HG03025 (cell line): ENCODE data around the gene TNFRSF4.

Source experiments
- ATAC-seq: cut with Tn5 transposase; IDR thresholded peaks from one replicate; pipeline ENCODE4 v1.9.1; 2021; ENCODE audit warnings: mild to moderate bottlenecking, moderate library complexity; ENCODE audit not compliant: unreplicated experiment, low FRiP score

The TNFRSF4 gene

DNA sequence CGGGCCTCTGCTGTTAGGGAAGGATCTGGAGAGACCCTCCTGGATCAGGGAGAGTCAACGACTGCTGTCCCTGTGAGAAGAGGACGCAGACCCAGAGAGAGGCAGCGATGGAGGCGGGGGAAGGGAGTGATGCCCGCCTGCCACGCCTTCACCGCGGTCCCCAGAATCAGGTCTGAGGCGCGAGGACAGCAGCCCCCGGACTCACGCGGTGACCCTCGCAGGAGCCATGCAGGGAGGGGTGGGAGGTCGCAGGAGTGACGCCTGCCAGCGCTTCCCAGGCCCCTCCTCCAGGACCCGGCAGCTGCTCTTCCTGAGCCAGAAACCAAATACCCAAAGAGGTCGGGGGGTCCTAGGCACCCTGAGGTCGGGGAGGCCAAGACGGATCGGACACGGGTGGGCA is 6.2 kb upstream of the TNFRSF4 start:
- ATAC-seq = no peak

- ATAC-seq = no peak
These were observed 5.4 kb upstream of the TNFRSF4 start for GRCh38 chr1:1219341-1219740.

GRCh38 chr1:1218524-1219200 is 4.7 kb upstream of the TNFRSF4 start:
- no peak for ATAC-seq

DNA sequence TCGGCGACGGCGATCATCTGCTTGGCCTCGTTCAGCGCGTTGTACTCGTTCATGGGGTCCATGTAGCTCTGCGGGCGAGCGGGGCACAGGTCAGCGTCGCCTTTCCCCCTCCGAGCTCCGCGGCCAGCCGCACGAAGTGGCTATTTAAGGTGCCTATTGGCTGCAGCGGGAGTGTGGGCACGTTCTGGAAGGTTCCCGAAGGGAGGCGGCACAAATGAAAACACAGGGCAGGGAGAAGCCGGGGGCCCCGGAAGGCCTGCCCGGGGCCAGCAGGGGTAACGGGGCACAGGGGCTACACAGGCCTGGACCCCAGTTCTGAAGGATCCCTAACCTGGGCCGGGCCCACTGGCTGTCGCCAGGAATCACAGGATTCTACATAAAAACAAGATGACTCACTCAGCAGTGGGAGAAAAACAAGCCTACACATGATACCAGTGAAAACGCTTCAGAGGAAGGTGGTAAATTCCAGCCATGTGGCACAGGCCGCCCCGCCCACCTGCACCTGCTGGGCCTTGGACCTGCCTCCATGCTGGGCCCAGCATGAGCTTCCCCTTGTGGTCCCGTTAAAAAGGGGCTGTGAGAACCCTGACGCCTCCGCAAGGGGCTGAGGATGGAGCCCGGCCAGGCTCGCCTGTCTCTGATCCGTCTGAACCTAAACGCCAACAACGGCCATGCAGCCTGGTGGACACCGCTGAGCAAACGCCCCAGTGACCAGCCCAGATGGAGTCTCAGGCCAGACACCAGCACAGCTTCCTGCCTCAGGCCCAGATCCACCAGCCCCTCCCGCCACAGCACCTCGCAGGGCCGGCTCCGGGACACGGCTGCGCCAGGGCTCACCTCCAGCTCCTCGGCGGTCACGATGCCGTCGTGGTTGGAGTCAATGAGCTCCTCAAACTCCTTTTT is 3.9 kb upstream of the TNFRSF4 start:
- ATAC-seq = no peak

DNA sequence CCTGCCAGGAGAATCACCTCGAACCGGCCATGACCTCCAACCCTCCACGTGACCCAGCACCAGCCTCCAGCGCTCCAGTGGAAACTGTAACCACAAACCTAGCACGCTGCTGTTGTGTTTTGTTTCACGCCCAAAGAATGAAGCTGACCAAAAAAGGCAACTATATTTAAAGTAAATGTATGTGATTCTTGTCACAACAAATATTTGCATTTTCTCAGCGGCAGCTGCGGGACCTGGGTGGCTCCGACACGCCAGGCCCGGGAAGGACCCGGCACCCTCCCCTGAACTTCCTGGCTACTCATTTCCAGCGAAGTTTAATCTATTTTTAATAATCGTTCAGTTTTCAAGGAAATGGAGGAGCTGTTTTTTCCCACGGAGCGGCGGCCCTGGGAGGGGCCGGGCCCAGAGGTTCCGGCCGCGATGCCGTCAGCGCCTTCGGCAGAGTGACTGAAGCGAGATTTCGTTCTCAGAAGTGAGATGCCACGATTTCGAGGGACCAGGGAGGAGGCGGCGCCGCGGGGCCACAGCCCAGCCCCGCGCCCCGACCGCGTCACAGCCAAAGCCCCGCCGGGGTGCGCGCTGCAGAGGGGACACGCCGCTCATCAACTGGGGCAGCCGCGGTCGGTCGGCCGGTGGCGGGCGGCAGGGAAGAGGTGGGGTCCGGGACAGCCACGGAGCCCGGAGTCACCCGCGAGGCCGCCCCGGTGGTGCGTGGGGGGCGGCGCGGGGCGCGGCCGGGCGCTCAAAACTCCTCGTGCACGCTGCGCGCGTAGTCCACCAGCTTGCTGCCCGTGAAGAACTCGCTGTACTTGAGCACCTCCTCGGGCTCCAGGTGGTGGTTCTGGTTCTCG is 3.0 kb upstream of the TNFRSF4 start:
- no peak for ATAC-seq

GRCh38 chr1:1215881-1216605 is 2.1 kb upstream of the TNFRSF4 start:
- ATAC-seq = no peak

DNA sequence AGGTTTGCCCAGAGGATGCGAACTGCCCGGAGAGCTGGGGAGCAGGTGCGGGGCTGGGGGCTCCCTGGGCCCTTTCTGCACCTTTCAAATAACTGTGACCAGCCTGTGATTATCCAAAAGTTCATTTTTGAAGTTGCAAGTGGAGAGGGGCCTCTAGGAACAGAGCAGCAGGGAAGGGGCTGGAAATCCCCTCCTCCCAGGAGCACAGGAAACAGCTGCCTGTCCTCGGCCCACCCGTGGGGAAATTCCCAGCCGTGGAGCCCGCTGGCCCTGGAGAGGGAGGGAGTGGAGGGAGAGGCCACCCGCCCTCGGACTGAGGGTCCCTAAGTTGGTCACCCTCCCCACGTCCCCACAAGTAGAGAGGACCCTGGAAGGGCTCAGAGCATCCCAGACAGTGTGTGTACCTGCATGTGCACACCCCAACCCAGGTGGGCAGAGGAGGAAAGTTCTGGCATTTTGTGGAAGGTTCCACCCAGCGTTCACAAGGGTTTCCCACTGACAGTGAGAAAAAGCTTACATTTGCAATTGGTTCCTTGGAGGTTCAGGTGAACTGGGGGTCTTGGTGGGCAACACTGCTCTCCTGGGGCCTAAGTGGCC is 1.2 kb upstream of the TNFRSF4 start:
- no peak for ATAC-seq

DNA sequence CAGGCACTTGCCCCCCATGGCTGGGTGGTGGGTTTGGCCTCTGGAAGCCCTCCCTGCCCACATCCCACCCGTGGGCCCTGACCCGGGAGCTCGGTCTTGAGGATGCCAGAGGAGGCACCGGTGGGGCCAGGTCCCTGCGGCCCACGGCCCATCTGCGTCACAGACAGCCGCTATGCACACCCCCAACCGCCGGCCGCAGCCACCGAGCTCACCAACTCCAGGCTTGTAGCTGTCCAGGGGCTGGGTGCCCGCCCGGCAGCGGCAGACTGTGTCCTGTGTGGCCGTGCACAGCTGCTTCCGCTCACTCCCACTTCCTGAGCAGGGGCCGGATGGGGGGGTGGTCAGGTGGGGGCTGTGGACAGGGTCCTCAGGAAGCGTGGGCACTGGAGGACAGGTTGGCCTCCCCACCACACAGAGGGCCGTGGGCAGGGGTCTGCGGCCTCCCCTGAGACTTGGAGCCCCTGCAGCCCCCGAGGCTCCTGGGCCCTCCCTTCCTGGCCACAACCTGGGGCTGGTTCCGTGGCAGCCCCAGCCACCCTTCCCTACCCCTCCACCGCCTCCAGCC is 1.1 kb downstream of the TNFRSF4 start:
- ATAC-seq = no peak

DNA sequence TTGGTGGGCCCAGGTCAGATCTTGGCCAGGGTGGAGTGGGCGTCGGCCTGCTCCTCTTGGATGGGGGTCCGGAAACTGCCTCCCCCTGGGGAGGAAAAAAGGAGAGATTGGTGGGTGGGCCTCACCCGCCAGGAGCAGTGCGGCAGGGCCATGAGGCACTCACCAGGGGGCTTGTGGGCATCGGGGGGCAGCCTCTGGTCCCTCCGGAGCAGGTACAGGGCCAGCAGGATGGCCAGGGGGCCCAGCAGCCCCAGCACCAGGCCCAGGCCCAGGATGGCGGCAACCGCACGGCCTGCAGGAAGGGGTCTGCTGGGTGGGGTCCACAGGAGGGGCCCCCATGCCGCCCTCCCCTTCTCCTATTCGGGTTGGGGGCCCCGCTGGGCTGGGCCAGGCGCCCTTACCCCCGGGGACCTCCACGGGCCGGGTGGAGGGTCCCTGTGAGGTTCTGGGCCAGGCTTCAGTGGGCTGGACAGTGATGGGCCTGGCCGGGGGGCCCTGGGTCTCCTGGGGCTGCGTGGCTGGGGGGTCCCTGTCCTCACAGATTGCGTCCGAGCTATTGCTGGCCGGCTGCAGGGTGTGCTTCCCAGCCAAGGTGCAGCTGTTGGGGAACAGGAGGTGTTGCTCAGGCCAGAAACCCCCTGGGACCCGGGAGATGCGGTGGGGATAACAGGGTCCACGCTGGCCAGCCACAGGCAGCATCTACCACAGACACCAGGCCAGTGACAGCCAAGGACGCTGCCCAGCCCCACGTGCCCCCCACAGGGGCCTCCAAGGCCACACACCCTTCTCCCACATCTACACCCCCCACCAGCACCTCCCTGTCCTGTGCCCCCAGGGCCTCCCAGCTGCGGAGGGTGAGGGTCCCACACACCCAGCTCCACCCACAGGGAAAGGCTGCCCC is 2.2 kb downstream of the TNFRSF4 start:
- ATAC-seq = no peak

DNA sequence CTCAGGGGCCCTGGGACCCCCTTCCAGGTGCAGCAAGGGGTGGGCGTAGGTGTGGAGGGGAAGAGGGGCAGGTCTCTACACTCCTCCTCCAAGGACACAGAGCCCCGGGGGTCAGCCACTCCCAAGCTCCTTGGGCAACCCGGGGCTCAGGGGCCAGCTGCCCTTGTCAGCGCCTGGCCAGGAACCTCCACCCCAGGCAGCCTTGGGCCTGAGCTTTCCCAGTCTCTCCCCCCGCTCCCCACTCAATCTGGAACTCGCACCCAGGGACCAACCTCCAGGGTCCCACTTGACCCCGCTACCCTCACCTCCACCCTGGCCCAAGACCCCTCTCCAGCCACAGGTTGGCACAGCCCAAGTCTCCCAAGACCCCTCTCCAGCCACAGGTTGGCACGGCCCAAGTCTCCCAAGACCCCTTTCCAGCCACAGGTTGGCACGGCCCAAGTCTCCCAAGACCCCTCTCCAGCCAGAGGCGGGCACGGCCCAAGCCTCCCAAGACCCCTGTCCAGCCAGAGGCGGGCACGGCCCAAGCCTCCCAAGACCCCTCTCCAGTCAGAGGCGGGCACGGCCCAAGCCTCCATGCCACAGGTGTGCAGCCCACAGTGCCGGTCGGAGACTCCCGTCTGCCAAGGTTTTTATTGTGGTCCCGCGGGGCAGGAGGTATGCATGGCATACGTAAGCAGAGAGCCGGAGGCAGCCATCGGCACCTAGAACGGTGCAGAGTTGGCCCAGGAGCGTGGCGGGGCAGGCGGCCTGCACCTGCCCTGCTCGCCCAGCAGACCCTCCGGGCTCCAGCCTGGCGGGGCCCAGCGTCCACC is 3.0 kb downstream of the TNFRSF4 start:
- ATAC-seq = no peak

DNA sequence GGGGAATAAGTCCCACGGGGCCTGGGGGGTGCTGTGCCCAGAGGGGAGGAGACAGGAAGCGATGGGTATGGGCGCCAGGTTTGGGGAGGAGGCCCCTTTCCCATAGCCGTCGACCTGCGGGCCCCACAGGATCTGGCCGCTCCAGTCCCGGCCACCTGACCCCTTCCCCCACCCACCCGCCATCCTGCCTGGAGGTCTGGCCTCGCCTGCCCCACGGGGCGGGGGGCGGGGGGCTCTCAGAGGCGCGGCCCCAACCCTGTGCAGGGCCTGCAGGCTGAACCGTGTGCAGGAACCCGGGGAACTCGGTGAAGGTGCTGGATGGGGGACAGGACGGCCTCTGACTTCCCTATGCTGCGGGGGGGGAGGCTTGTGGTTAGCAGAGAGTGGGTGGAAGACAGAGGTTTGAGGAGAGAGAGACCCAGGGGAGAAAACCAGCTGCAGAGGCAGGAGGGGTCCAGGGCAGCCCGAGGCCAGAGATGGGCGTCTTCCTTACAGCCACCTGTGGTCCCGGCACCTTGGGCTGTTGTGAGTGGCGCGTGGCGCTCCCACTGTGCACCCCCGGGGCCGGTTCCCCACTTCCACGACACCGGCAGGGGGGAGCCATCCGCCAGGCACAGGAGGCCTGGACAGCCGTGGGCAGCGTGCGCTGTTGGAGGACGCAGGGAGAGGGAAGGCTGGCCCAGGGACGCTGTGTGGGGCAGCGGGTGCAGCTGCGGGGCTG is 5.1 kb downstream of the TNFRSF4 start:
- ATAC-seq = no peak

- no peak for ATAC-seq
These were observed 6.4 kb downstream of the TNFRSF4 start for GRCh38 chr1:1207571-1207892.

- no peak for ATAC-seq
These were observed 6.9 kb downstream of the TNFRSF4 start for GRCh38 chr1:1206966-1207531.

DNA sequence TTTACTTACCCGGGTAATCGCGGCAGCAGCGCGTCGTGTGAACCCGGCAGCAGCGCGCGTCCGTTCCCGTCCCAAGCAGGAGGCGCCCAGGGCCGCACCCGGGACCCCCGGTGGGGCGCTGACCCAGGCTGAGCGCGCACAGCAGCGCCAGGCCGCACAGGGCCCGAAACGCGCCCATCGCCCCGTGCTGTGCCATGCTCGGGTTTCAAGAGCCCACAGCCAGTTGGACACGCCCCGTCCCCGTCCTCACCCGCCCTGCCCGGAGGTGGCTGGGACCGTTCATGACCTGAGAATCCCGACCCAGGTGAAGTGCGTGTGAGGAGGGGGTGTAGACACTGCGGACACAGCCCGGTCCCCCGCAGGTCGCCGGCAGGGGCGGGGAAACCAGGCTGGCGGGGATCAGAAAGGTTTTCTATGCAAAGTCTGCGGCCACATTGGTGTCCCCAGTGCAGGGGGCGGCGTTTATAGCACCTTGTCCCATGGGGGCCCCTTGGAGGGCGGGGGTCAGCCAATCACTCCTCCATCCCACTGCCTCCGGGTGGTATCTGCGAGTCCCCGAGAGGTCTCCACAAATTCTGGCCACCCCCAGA is 7.5 kb downstream of the TNFRSF4 start, which contains the start of gene TNFRSF18:
Gene TNFRSF18, minus strand, starts transcription at position 217 of the 590 bp plus-strand sequence. Its CDS starts 21 bp downstream, at position 196.
- no peak for ATAC-seq

DNA sequence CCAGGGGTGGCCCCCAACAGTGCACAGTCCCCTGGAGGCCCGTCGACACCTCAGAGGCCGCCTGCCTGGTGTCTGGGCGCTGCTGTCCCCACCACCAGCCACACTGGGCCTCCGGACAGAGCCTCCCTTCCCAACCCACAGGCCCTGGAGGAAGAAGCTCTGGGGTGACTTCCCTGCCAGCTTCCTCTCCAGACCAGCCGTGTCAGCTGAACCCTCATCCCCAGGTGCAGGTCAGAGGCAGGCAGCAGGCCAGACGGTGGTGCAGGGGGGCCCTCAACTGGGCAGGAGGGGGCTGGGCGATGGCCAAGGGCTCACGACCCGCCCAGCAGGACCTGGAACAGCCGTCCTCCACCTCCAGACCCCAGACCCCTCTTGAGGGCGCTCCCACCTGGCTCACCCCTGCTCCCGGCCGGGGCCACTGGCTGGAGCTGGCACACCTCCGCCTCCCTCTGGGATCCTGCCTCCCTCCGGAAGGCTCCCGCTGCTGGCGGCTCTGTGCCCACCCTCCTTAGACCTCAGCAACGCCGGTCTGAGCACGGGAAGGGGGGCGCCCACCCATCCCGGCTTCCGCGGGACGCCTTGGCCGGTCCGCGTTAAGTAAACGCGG is 8.1 kb downstream of the TNFRSF4 start:
- ATAC-seq = no peak
